GM12873 (cell line): ENCODE data around the gene MEGF6.

Source experiments
- TF ChIP-seq, protein P1 (sequence below): IDR thresholded peaks from 2 replicates; pipeline ENCODE4 v1.5.1; 2012; ENCODE audit warnings: low read depth, mild to moderate bottlenecking, moderate library complexity, low read length, control low read depth; ENCODE audit not compliant: insufficient read depth; ENCODE audit errors: missing control alignments

The MEGF6 gene

DNA sequence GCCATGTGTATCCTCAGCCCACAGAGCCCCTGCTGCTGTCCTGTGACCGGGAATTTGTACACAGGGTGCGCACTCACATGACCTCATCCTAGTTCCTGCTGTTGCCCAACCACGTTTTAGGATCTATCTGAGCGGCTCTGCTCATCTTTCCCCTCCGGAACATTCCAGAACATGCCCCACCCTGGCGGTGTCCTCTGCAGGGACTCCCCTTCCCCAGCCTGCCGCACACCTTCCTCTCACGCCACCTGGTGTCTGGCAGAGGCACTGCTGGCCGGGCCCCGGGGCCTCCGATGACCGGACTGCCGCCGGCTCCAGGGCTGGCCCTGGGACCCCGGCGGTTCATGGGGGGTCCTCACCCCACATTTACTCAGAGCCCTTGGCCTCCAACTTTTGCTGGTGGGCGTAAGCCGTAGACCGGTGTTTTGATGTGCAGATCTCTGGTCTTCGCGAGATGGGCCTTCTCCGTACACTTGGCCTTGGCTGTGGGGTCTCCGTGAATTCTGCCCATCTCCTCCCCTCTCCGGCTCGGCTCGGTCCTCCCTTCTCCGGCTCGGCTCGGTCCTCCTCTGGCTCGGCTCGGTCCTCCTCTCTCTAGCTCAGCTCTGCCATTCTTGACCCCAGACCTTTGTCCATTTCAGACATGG lies 127.4 kb downstream of the MEGF6 start:
- TF ChIP-seq, protein P1, sequence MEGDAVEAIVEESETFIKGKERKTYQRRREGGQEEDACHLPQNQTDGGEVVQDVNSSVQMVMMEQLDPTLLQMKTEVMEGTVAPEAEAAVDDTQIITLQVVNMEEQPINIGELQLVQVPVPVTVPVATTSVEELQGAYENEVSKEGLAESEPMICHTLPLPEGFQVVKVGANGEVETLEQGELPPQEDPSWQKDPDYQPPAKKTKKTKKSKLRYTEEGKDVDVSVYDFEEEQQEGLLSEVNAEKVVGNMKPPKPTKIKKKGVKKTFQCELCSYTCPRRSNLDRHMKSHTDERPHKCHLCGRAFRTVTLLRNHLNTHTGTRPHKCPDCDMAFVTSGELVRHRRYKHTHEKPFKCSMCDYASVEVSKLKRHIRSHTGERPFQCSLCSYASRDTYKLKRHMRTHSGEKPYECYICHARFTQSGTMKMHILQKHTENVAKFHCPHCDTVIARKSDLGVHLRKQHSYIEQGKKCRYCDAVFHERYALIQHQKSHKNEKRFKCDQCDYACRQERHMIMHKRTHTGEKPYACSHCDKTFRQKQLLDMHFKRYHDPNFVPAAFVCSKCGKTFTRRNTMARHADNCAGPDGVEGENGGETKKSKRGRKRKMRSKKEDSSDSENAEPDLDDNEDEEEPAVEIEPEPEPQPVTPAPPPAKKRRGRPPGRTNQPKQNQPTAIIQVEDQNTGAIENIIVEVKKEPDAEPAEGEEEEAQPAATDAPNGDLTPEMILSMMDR, result peak; percentile 83

DNA sequence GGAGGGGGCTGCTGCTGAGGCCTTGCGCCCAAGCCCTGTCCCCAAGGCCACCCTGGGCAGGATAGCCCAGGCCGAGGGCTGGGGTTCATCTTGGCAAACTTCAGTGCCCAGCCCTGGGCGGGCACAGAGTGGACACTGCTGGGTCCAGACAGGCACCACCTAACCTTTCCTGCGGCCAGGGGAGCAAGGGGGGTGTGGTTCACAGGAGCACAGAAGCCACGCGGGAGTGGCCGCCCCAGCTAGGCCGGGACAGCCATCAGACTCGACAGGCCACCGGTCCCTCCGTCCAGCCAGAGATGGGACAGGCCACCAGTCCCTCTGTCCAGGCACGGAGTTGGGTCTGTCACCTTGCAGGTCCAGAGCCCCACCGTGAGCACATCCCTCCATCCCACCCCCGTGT lies 127.9 kb downstream of the MEGF6 start:
- TF ChIP-seq, protein P1, result no peak

DNA sequence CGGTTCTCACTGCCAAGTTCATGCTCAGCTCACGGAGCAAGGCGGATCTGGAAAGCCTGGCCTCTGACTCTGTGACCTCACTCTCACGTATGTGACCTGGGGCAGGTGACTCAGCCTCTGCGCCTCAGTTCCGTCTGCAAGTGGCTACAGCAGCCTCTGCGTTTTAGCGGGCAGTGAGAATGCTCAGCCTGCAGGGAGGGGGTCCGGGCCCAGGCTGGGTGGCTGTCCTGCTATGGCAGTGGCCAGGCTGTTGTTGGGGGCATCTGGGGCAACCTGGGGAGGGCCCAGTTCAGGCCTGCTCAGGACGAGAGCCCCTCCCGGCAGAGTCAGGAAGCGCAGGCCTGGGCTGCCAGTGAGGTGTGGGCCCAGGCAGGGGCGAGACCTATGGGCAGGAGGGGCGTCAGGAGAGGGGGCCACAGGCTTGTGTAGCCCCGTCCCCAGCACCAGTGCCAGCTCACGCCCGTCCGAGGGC lies 128.9 kb downstream of the MEGF6 start:
- TF ChIP-seq, protein P1, result peak; percentile 54

DNA sequence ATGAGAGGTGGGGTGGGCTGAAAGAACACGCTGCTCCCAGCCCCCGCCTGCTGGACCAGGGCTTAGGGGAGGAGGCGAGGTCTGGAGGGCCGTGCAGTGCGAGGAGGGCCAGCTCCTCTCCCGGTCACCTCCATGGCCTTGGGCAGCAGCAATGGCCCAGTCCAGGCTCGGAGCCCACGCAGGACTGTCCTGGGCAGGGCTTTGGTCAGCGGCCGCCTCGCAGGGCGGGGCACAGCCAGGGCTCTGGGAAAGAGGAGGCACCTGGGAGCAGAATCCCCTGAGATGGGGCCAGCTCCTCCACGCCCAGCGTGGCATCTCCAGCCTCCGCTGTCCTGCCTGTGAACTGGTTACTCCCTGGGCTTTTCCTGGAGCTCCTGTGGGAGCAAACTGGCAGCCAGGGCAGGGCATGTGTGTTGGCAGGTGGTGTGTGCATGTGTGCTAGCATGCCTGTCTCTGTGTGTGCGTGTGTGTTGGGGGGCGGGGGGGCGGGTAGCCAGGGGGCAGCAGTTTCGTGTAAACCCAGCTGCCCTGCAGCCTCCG lies 129.4 kb downstream of the MEGF6 start:
- TF ChIP-seq, protein P1, result no peak

DNA sequence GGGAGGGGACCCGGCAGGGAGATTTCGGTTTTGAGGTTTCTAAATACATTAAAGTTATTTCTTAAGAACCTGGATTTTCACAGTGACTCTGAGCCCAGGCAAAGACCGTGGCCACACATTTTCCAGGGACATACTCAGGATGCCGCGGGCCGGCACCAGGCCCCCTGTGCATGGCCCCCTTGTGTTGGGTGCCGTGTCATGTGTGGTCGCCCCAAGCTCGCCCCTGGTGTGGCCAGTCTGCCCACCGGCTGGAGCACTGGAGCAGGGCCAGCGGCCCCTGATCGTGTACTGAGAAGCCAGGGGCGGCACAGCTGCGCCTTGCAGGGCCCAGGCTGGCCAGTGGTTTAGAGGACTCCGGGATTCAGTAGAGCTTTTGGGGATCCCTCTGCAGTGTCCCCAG lies 130.3 kb downstream of the MEGF6 start:
- TF ChIP-seq, protein P1, result no peak

DNA sequence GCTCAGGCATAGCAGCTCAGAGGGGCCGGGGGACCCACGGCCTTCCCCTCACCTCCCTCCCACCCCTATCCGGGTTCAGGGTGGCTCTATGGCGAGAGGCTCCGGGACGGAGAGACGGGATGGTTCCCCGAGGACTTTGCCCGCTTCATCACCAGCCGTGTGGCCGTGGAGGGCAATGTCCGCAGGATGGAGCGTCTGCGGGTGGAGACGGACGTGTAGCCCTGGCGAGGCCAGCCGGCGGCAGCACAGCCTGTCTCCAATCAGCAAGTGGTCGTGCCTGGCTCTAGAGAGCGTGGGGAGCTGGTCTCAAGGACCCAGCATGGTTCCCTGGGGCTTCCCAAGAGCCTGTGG lies 131.0 kb downstream of the MEGF6 start:
- TF ChIP-seq, protein P1, result no peak

DNA sequence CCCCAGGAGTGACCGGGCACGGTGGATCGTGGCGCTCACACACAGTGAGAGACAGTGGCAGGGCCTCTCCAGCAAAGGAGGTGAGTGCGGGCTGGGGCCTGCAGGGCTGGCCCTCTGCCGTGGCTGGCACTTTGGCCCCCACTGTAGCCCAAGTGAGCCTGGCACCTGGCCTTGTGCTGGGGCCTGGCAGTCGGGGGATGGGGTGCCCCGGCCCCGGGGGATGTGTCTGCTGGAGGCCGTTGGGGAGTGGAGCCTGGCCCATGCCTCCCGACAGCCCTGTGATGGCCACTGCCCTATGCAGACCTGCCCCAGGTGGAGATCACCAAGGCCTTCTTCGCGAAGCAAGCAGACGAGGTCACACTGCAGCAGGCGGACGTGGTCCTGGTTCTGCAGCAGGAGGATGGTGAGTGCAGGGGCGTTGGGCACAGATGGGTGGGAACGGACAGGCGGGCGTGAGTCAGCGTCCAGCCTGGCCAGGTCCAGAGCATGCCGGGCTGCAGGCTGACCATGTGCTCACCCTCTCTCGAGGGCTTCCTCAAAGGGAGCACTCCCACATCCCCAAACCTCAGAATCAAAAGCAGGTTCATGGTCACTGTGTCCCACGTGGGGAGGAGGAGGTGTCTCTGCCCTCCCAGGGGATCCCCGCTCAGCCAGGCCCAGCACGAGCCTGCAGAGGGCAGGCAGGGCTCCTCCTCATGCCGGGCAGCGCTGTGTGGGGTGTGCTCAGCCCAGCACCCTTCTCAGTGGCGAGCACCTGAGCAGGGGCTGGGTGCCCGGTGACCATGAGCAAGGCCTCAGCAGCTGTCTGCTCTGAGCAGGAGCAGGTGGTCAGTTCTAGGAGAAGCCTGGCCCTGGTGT lies 131.6 kb downstream of the MEGF6 start:
- TF ChIP-seq, protein P1, result no peak
